ENCODE results near the gene LETM1. TPM values are rescaled to one million over a fixed set of nuclear protein-coding genes. Genes with fewer than 3 reads are reported as not detected.

The LETM1 gene
- 39.8 TPM for total RNA-seq
- long read RNA-seq, full-length matches to known transcripts: 38 of 57 reads
- long read RNA-seq, partial matches to known transcripts: 17 of 57 reads
- long read RNA-seq, other reads (novel, unspliced or antisense): 2 of 57 reads

DNA sequence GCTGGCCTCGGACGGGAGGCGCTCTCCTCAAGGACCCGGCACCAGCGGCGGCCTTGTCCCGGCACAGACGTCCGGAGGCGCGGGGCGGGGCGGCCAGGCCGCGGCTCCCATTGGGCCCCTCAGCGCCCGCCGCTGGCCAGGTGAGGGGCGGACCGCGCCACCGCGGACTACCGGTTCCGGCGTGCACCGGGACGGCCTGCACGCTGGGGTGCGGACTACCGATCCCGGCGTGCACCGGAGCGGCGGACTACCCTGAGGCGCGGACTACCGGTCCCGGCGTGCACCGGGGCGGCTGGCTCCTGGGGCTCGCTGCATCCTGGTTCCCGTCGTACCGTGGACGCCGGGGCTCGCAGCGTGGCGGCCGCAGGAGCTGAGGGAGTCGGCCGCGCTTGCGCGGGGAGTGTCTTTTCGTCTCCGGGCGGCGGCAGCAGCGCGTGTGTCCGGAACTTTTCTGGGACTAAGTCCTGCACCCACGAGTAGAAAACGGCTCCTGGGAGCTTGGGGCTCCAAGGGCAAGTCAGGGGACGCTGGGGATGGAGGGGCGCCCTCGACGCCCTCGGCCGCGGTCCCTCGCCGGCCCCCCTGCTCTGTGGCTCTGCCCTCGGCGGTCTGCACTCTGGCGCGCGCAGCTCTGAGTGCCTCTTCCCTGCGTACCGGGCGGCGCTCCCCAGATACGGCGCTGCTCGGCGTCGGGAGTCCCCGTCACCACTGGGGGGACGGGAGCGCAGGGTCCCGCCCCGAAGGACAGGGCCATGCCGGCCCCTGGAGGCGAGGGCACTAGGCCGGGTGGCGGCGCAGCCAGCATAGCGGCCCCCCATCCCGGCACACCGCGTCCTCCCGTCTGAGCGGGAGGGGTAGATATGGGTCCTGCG, at the start of gene LETM1:
Gene LETM1 (minus strand): TSS at position 86 of the 872 bp plus-strand sequence. CDS start 206 bp downstream, outside the sequence.
- intact Hi-C loops (cut with DNase I): loop anchor here (1.0 kb wide), 1 partner anchor 43 kb away; no protein-coding TSS in a partner anchor
- DNase-seq (ENCODE audit: missing footprints): peak; percentile 98
- peak; percentile 98 for ATAC-seq

DNA sequence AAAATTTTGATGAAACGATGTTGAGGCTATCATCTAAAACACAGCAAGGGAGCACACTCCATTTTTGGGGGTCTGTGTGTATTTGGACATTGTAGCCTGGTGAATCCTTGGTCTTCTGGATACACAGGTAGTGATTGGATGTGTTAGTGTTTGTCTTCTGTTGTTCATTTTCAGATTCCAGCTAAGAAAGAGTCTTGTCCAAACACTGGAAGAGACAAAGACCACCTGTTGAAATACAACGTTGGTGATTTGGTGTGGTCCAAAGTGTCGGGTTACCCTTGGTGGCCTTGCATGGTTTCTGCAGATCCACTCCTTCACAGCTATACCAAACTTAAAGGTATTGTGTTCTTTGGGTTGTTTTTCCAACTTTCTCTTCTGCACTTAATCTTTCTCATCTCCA, 48.1 kb upstream of the LETM1 start:
- DNase-seq (ENCODE audit: missing footprints) (no peak), ATAC-seq (no peak)
- intact Hi-C loops (cut with DNase I): no loop called here

GRCh38 chr4:1903035-1903434, 47.1 kb upstream of the LETM1 start:
- no peak for ATAC-seq
- intact Hi-C loops (cut with DNase I): no loop called here
- no peak for DNase-seq (ENCODE audit: missing footprints)

GRCh38 chr4:1902243-1902642, 46.3 kb upstream of the LETM1 start:
- DNase-seq (ENCODE audit: missing footprints) (no peak), ATAC-seq (no peak)
- intact Hi-C loops (cut with DNase I): no loop called here

DNA sequence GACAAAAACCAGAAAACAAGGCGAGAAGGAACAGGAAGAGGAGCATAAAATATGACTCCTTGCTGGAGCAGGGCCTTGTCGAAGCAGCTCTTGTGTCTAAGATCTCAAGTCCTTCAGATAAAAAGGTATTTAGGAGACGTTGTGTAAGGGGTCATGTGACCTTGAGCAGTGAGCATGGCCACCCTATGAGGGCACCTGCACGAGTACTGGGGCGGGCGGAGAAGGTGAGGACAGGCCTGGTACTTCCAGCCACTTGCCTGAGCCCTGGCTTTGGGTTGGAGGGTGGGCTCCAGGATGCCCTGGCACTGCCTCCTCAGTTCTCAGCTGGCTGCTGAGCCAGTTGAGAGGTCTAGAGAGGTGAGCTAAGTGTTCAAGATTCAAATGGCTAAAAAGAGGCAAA, 45.2 kb upstream of the LETM1 start:
- ATAC-seq (no peak), DNase-seq (ENCODE audit: missing footprints) (no peak)
- intact Hi-C loops (cut with DNase I): no loop called here

- no peak for DNase-seq (ENCODE audit: missing footprints)
- ATAC-seq: no peak
- intact Hi-C loops (cut with DNase I): no loop called here
These were observed 44.7 kb upstream of the LETM1 start for GRCh38 chr4:1900624-1901023.

DNA sequence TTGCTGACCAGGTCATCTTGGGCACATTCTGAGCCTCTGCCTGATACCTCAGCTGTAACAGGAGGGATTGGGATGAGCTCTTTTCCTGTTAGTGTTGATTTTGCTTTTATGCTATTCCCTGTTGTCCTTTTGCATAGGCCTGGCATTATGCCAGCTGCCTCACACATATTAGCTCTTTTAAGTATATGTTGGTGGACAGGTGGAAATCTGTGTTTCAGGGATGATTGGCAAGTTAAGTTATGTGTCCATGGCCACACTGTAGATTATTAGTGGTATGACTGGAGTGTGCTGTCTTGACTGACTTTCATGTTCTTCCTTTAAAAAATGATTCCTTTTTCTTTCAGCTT, 44.1 kb upstream of the LETM1 start:
- ATAC-seq (no peak), DNase-seq (ENCODE audit: missing footprints) (no peak)
- intact Hi-C loops (cut with DNase I): no loop called here

GRCh38 chr4:1899149-1900086, 43.5 kb upstream of the LETM1 start:
- peak; percentile 85 for ATAC-seq
- intact Hi-C loops (cut with DNase I): loop anchor here (1.0 to 2.0 kb wide), 2 partner anchors 43 to 153 kb away; partner anchors contain the start of gene LETM1
- peak; percentile 85 for DNase-seq (ENCODE audit: missing footprints)

DNA sequence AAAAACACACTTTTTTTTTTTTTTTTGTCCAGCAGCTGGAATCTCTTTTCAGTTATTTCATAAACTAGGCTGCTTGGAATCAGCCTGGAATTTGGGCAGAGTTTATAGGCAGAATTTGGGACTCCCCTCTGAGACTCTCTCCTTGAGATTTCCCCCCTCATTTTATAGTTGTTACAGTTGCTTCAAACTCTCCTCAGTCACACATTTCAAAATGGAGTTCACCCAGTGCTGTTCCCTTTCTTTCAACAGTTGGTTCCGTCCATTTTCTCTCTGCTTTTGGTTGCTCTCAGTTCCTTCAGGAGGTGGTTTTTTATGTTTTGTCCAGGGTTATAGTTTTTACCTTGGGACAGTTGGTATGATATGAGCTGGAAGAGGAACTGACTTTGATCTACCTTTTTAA, 42.7 kb upstream of the LETM1 start:
- no peak for ATAC-seq
- DNase-seq (ENCODE audit: missing footprints): no peak
- intact Hi-C loops (cut with DNase I): loop anchor here (1.0 to 2.0 kb wide), 2 partner anchors 42 to 152 kb away; partner anchors contain the start of gene LETM1

DNA sequence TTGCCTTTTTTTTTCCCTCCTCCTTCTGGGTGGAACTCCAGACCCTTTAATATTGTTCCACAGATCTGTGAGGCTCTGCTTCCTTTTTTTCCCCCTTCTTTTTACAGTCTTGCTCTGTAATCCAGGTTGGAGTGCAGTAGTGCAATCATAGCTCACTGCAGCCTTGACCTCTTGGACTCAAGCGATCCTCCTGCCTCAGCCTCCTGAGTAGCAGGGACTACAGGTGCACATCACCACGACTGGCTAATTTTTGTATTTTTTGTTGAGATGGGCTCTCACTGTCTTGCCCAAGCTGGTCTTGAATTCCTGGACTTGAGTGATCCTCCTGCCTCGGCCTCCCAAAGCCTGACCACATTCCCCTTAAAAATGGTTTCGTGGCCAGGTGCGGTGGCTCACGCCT, 42.1 kb upstream of the LETM1 start:
- ATAC-seq (no peak), DNase-seq (ENCODE audit: missing footprints) (no peak)
- intact Hi-C loops (cut with DNase I): loop anchor here (2.0 kb wide), 1 partner anchor 151 kb away; no protein-coding TSS in a partner anchor

GRCh38 chr4:1896658-1896991, 40.7 kb upstream of the LETM1 start:
- ATAC-seq: no peak
- intact Hi-C loops (cut with DNase I): no loop called here
- no peak for DNase-seq (ENCODE audit: missing footprints)

DNA sequence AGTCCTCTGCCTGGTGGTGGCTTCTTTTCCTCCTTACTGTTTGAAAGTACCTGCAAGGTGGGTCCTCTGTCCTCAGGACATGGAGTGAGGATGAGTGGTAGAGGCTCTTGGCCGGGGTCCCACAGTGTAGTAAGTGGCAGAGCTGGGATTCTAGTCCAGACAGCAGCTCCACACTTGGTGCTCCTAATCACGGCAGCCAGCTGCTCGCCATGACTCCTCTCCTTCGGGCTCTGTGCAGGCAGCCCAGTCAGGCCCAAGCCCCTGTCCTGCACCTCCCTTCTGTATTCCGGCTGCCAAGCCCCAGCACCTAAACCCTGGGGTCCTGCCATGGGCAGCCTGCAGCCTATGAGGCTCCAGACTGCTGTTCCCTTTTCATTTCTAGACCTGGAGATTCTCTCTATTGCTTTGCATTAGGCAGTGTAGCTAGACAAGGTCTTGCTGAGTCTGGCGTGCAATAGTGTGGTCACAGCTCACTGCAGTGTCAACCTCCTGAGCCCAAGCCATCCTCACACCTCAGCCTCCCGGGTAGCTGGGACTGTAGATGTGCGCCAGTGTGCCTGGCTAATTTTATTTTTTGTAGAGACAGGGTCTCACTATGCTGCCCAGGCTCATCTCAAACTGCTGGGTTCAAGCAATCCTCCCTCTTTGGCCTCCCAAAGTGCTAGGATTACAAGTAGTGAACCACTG, 40.2 kb upstream of the LETM1 start:
- intact Hi-C loops (cut with DNase I): no loop called here
- ATAC-seq (no peak), DNase-seq (ENCODE audit: missing footprints) (no peak)

DNA sequence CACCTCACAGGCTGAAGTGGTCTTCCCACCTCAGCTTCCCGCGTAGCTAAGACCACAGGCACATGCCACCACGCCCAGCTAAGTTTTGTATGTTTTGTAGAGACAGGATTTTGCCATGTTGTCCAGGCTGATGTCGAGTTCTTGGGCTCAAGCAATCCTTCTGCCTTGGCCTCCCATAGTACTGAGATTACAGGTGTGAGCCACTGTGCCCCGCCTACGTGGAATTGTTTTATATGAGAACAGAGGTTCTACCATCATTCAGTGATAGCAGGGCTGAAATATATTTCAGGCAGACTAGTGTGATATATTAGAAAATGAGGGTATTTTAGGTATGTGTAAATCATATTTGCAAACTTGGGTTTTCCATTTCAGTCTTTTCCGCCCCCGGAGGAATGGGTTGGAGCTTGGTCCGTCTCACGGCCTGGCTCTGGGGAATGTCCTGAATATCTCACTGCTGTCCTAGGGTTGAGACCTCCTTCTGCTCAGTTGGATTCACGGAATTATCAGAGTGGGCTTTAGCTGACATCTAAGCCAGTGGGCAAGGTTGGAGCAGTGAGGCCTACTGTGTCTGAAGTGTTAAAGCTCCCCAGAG, 35.1 kb upstream of the LETM1 start:
- DNase-seq (ENCODE audit: missing footprints): no peak
- intact Hi-C loops (cut with DNase I): no loop called here
- ATAC-seq: no peak

- ATAC-seq (no peak), DNase-seq (ENCODE audit: missing footprints) (no peak)
- intact Hi-C loops (cut with DNase I): no loop called here
These were observed 31.1 kb upstream of the LETM1 start for GRCh38 chr4:1887052-1887451.

DNA sequence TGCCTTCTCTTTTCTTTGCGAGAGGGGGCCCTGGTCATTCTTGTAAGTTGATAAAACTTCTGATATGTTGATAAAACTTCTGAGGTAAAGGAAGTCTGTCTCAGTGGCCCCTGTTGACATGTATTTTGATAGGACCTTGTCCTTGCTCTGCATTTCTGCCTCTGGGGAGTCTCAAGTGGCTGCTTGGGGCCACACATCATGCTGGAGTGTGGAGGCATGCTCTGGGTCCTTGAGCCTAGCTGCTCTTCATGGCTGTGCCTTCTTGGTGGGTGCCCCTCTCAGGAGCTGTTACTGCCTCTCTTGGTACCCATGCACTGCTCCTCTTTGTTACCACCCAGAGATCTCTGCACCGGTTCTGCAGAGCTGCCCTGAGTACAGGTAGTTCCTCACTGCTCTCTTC, 29.5 kb upstream of the LETM1 start:
- ATAC-seq: no peak
- no peak for DNase-seq (ENCODE audit: missing footprints)
- intact Hi-C loops (cut with DNase I): no loop called here

GRCh38 chr4:1883583-1883982, 27.6 kb upstream of the LETM1 start:
- DNase-seq (ENCODE audit: missing footprints) (no peak), ATAC-seq (no peak)
- intact Hi-C loops (cut with DNase I): no loop called here

DNA sequence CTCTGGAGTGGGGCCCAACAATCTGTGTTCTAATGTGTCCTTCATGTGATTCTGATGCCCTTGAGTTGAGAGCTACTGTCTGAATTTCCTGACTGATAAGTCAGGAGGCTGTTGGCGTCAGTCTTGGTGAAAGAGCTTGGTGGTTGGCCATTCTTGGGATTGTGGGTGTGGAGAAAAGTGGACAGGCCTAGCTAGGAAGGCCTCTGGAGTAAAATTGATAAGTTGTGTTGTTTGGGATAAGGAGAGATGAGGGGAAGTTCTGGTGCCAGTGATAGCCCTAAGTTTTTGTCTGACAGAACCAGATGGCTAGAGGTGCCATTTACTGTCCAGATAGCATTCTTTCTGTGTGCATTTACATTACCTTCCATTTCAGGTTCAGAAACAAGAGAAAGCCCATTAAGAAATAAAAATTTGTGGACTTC, 26.9 kb upstream of the LETM1 start:
- intact Hi-C loops (cut with DNase I): no loop called here
- ATAC-seq (peak; percentile 62), DNase-seq (ENCODE audit: missing footprints) (no peak)

- intact Hi-C loops (cut with DNase I): no loop called here
- ATAC-seq (no peak), DNase-seq (ENCODE audit: missing footprints) (no peak)
These were observed 24.4 kb upstream of the LETM1 start for GRCh38 chr4:1880332-1880731.

DNA sequence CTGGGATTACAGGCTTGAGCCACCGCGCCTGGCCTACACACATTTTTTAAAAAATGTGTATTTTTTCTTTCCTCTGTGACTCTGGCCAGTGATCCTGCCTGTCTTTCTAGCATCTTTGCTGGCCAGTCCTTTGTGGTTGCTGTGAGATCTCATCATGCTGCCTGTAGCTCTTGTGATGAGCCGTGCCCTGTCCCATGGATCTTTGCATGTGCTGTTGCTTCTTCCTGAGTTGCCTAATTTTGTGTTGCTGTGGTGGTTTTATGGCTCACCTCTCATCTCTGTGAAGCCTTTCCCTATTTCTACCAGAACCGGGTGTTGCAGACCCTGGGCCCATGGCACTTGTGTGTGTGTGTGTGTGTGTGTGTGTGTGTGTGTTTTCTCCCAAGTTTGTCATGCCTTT, 23.5 kb upstream of the LETM1 start:
- intact Hi-C loops (cut with DNase I): no loop called here
- ATAC-seq (no peak), DNase-seq (ENCODE audit: missing footprints) (no peak)

Measured in Right ventricle myocardium inferior (tissue), 1 donor.